Tibial artery (tissue), 4 donors: Measurements from ENCODE around the gene SH3RF3.
A peak's percentile ranks its signal among the peaks of the same experiment; 100 is the strongest.

Experiments used
- DNase-seq, 2 donors: peaks; one replicate each; pipeline ENCODE4 v3.0.0-alpha.2; 2019
- H3K27ac ChIP-seq, 2 donors: fragments of 200-600 bp; sonication (generic) in 1 of 2; 1 replicate in 1 of 2; 2 replicates in 1 of 2; pipeline ENCODE4 v1.5.1; 2018 to 2019; ENCODE audit warnings: mild to moderate bottlenecking in 1 of 2
- H3K27me3 ChIP-seq, 2 donors: fragments of 200-600 bp; sonication (generic) in 1 of 2; one replicate each; pipeline versions ENCODE4 v1.5.1 to v1.6.0; 2016 to 2019
- H3K36me3 ChIP-seq, 3 donors: fragments of 200-600 bp; sonication (generic) in 2 of 3; one replicate each; pipeline ENCODE4 v1.5.1; 2016 to 2019; ENCODE audit warnings: mild to moderate bottlenecking in 2 of 3
- H3K4me1 ChIP-seq, 4 donors: fragments of 200-600 bp; sonication (generic) in 2 of 4; 1 replicate in 3 of 4; 2 replicates in 1 of 4; pipeline ENCODE4 v1.5.1; 2016 to 2019
- H3K4me3 ChIP-seq, 2 donors: fragments of 200-600 bp; sonication (generic) in 1 of 2; 1 replicate in 1 of 2; 2 replicates in 1 of 2; pipeline ENCODE4 v1.5.1; 2018 to 2019; ENCODE audit warnings: mild to moderate bottlenecking in 2 of 2
- H3K9me3 ChIP-seq, 3 donors: fragments of 200-600 bp; sonication (generic) in 1 of 3; one replicate each; pipeline ENCODE4 v1.5.1; 2016 to 2019
- CTCF ChIP-seq, 2 experiments: fragments of 200-600 bp in 1 of 2; fragments of 450-650 bp in 1 of 2; IDR thresholded peaks; one replicate each; pipeline ENCODE4 v1.5.1; 2017 to 2019; ENCODE audit warnings: antibody characterized with exemption in 2 of 2, mild to moderate bottlenecking in 1 of 2, moderate library complexity in 1 of 2
- intact Hi-C: fragments of 100-400 bp; cut with DNase I; formaldehyde crosslinking; loops from one replicate; pipeline ENCODE4 v1.15.0; 2023; ENCODE audit warnings: low total_unique reads

SH3RF3 gene

DNA sequence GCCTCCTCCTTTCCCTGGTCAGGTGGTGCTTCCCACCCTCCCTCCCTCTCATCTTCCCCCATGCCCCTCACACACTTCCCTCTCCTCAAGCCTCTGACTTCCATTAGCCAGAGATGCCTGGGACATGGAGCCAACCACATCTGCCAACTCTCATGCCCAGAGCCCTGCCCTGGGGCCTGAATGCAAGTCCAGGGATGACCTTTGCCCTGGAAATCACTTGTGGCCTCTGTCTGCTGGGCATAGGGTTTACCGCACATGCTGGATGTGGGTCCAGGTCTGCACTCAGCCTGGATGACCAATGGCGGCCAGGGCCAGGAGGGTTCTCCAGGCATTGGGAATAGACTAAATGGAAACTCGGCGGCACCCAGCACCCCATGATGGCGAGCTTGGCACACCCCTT lies 385.9 kb downstream of the SH3RF3 start:
- no peaks in the 10 kb centered on the region for H3K36me3 ChIP-seq
- peaks cover 0 to 24% (median 20%) of the 10 kb centered on the region in 4 donors for H3K4me1 ChIP-seq

DNA sequence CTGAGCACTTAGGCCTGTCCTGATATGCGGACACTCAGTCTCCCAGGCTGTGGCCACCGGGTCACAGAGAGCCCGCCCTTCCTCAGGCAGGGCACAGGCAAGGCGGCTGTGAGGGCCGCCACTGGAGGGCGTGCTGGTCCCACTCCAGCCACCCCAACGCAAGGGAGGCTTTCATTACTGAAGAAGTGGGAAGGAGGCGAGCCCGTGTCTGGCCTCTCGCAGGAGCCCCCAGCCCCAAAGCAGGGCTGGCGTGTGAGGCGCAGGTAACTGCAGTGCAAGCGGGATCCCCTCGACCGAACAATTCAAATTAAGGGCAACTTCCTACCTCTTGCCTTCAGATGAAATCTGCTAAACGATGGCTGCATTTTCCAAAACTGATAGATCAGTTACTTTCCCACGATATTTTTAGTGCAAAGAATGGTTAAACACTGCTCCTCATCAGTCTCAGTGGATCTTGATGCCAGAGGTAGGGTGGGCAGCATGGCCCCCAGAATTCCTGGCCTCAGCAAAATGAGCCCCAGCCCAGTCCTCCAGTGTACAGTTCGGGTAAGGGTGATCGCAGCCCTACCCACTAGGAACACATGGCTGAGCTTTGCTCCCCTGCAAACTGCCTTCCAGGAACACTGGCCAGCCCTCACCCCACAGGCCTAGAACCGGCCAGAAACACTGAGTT lies 387.6 kb downstream of the SH3RF3 start:
- H3K4me1 ChIP-seq, result peaks cover 0 to 18% (median 17%) of the 10 kb centered on the region in 4 donors
- no peaks in the 10 kb centered on the region for H3K27me3 ChIP-seq
- H3K27ac ChIP-seq, result no peak overlapping the region
- no peaks in the 10 kb centered on the region for H3K9me3 ChIP-seq
- intact Hi-C loops, result loop anchor here (10.0 kb wide), 1 partner anchor 592 kb away; no protein-coding TSS in a partner anchor
- no peak overlapping the region for H3K4me3 ChIP-seq
- H3K36me3 ChIP-seq, result no peaks in the 10 kb centered on the region
- DNase-seq, result no peak
- TF ChIP-seq CTCF (IDR thresholded peaks at IDR 0.05), result peak in 1 of 2 experiments; percentile 14

More for the DNA sequence above, 385.9 kb downstream of the SH3RF3 start:
- Histone ChIP-seq H3K27me3 (no peaks in the 10 kb centered on the region), H3K4me3 (no peak overlapping the region), H3K9me3 (no peaks in the 10 kb centered on the region), H3K27ac (peak overlapping the region; percentile 85 to 91)
- intact Hi-C loops, result loop anchor here (10.0 kb wide), 1 partner anchor 590 kb away; no protein-coding TSS in a partner anchor
- TF ChIP-seq CTCF (IDR thresholded peaks at IDR 0.05), result no peak
- DNase-seq, result no peak

DNA sequence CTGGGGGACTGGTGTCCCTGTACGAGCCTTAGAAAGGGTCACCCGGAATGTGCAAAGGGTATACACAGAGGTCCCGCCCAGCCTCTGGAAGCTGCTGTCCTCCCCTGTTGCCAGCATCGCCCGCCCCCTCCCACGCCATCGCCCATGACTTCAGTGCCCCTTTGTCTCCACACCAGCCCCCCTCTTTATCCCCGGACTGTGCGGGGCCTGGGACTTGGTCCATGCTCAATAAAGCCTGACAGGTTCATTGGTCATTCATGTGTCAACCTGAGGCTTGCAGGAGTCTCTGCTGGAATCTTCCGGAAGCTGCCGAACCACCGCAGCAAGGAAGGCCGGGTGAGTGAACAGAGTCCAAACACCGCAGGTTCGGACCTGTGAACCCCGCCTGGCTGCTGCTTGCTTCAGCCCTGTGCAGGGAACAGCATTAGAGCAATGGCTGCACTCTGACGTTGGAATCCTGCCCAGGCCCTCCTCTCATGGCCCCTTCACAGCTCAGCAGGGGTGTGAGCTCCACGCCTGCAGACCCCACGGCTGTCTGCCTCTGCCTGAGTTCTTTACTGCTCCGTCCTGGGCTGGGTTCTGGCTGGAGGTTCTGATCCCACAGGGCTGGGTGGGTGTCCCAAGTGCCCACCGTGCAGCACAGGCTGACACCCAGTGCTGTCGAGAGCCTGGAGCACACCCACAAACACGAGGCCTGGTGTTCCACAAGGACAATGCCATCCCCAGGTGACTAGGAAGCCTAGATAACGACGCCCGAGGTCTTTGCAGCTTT lies 388.3 kb downstream of the SH3RF3 start:
- intact Hi-C loops, result loop anchor here (10.0 kb wide), 1 partner anchor 593 kb away; no protein-coding TSS in a partner anchor
- H3K4me3 ChIP-seq, result no peak overlapping the region
- H3K9me3 ChIP-seq, result no peaks in the 10 kb centered on the region
- no peaks in the 10 kb centered on the region for H3K36me3 ChIP-seq
- H3K4me1 ChIP-seq, result peaks cover 0 to 18% (median 17%) of the 10 kb centered on the region in 4 donors
- H3K27me3 ChIP-seq, result no peaks in the 10 kb centered on the region
- no peak for TF ChIP-seq CTCF (IDR thresholded peaks at IDR 0.05)
- H3K27ac ChIP-seq, result no peak overlapping the region
- no peak for DNase-seq

GRCh38 chr2:109519513-109519912 lies 390.5 kb downstream of the SH3RF3 start:
- H3K36me3 ChIP-seq, result no peaks in the 10 kb centered on the region
- no peak overlapping the region for H3K27ac ChIP-seq
- peaks cover 0 to 7% (median 6%) of the 10 kb centered on the region in 4 donors for H3K4me1 ChIP-seq
- H3K4me3 ChIP-seq, result no peak overlapping the region
- TF ChIP-seq CTCF (IDR thresholded peaks at IDR 0.05), result no peak
- no peaks in the 10 kb centered on the region for H3K27me3 ChIP-seq
- no peak for DNase-seq
- no peaks in the 10 kb centered on the region for H3K9me3 ChIP-seq
- intact Hi-C loops, result loop anchor here (10.0 kb wide), 1 partner anchor 595 kb away; no protein-coding TSS in a partner anchor

DNA sequence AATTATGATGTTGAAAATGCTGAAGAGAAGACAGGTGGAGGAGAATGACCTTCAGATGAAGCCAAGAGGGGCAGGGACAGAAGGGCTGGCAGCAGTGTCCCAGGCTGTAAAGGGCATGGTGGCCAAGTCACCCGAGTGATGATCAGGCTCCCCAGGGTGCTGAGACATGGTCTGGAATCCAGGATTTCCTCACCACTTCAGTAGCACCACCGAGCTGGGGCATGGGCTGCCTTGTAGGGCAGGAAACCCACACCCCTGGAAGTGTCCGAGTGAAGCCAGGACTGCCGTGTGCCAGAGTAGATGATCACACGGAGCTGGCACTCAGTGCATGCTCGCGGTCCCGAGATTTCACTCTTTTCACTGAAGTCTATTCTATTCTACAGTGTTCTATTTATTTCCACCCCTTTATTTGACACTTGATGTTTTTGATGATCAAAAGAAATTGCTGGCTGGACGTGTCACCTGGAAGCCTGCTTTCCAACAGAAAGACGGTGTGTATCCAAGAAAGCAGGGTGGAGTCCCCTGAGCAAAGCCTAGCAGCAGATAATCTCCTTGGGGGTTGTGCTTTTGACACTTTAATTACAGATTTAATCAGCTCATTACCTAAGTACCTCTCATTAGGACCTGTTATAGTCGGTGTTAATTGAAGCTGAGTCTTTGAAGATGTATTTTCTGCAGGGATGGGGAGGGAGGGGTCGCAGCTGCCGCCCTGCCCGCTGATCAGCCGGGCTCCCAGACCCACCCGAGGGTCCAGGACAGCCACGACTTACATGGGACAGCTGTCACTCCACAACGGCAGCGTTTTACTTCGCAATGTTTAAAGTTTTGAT lies 392.4 kb downstream of the SH3RF3 start:
- no peaks in the 10 kb centered on the region for H3K9me3 ChIP-seq
- H3K27me3 ChIP-seq, result no peaks in the 10 kb centered on the region
- intact Hi-C loops, result no loop called here
- TF ChIP-seq CTCF (IDR thresholded peaks at IDR 0.05), result no peak
- no peaks in the 10 kb centered on the region for H3K4me1 ChIP-seq
- H3K4me3 ChIP-seq, result no peak overlapping the region
- peak in 1 of 2 donors; percentile 10 for DNase-seq
- no peaks in the 10 kb centered on the region for H3K36me3 ChIP-seq
- H3K27ac ChIP-seq, result no peak overlapping the region
